Parathyroid adenoma (tissue), 2 donors: ENCODE data around the gene EEF1A1.
"Not testable (repeated sequence)": the region's sequence is repeated elsewhere in the genome, so short reads cannot be mapped to it uniquely, and the experiment has no call there.

Experiments
- H2AFZ ChIP-seq: fragments of 300-600 bp; sonication (generic); one replicate; pipeline ENCODE4 v1.7.0; 2017; ENCODE audit warnings: antibody characterized with exemption, mild to moderate bottlenecking
- H3K27ac ChIP-seq: fragments of 300-600 bp; sonication (generic); one replicate; pipeline ENCODE4 v1.7.0; 2017
- H3K27me3 ChIP-seq: fragments of 300-600 bp; sonication (generic); one replicate; pipeline ENCODE4 v1.7.0; 2017; ENCODE audit warnings: low read length; ENCODE audit not compliant: control insufficient read depth, insufficient read depth
- H3K36me3 ChIP-seq: fragments of 300-600 bp; sonication (generic); one replicate; pipeline ENCODE4 v1.7.0; 2017; ENCODE audit warnings: low read length; ENCODE audit not compliant: control insufficient read depth, insufficient read depth
- H3K4me1 ChIP-seq: fragments of 300-600 bp; sonication (generic); one replicate; pipeline ENCODE4 v1.7.0; 2017; ENCODE audit warnings: control low read depth
- H3K4me2 ChIP-seq: fragments of 300-600 bp; sonication (generic); one replicate; pipeline ENCODE4 v1.7.0; 2017; ENCODE audit warnings: low read length
- H3K4me3 ChIP-seq: fragments of 300-600 bp; sonication (generic); one replicate; pipeline ENCODE4 v1.7.0; 2017; ENCODE audit warnings: low read depth, low read length
- H3K79me2 ChIP-seq: fragments of 300-600 bp; sonication (generic); one replicate; pipeline ENCODE4 v1.7.0; 2017; ENCODE audit warnings: control low read depth
- H3K9ac ChIP-seq: fragments of 300-600 bp; sonication (generic); one replicate; pipeline ENCODE4 v1.7.0; 2017; ENCODE audit warnings: mild to moderate bottlenecking
- H3K9me3 ChIP-seq: fragments of 300-600 bp; sonication (generic); one replicate; pipeline ENCODE4 v1.7.0; 2017; ENCODE audit warnings: low read length; ENCODE audit not compliant: control insufficient read depth
- CTCF ChIP-seq: fragments of 300-600 bp; sonication (generic); IDR thresholded peaks from one replicate; pipeline ENCODE4 v1.7.0; 2017; ENCODE audit warnings: antibody characterized with exemption, mild to moderate bottlenecking
- donor health status: primary hyperparathyroidism.

The EEF1A1 gene

GRCh38 chr6:73558624-73559398, 38.0 kb upstream of the EEF1A1 start:
- Histone ChIP-seq H2AFZ (peak overlapping the region; percentile 52), H3K9me3 (no peaks in the 10 kb centered on the region), H3K4me1 (peaks cover 15% of the 10 kb centered on the region), H3K79me2 (no peaks in the 10 kb centered on the region), H3K4me2 (no peak overlapping the region), H3K27me3 (no peaks in the 10 kb centered on the region), H3K4me3 (no peak overlapping the region), H3K27ac (no peak overlapping the region), H3K36me3 (no peaks in the 10 kb centered on the region), H3K9ac (no peak overlapping the region)
- TF ChIP-seq CTCF: no peak

GRCh38 chr6:73556836-73557235, 36.0 kb upstream of the EEF1A1 start:
- TF ChIP-seq CTCF: no peak
- Histone ChIP-seq H3K9ac (no peak overlapping the region), H3K4me2 (no peak overlapping the region), H3K4me1 (peaks cover 15% of the 10 kb centered on the region), H2AFZ (peak overlapping the region; percentile 60), H3K79me2 (no peaks in the 10 kb centered on the region), H3K27me3 (no peaks in the 10 kb centered on the region), H3K9me3 (no peaks in the 10 kb centered on the region), H3K36me3 (no peaks in the 10 kb centered on the region), H3K27ac (no peak overlapping the region), H3K4me3 (no peak overlapping the region)

- not testable (repeated sequence) for H3K79me2 ChIP-seq, H3K9me3 ChIP-seq, H3K27ac ChIP-seq, H2AFZ ChIP-seq, H3K4me2 ChIP-seq, H3K9ac ChIP-seq, H3K4me3 ChIP-seq, H3K27me3 ChIP-seq, H3K36me3 ChIP-seq
- H3K4me1 ChIP-seq: peaks cover 11% of the 10 kb centered on the region
These were observed 34.6 kb upstream of the EEF1A1 start for GRCh38 chr6:73555380-73555949.

- not testable (repeated sequence) for H3K4me1 ChIP-seq, H3K4me2 ChIP-seq, H3K4me3 ChIP-seq, H2AFZ ChIP-seq, H3K27ac ChIP-seq, H3K9me3 ChIP-seq, H3K36me3 ChIP-seq, H3K79me2 ChIP-seq, H3K9ac ChIP-seq, H3K27me3 ChIP-seq
These were observed 30.3 kb upstream of the EEF1A1 start for GRCh38 chr6:73551115-73551514.

GRCh38 chr6:73548458-73549446, 27.9 kb upstream of the EEF1A1 start:
- H3K27ac ChIP-seq: no peak overlapping the region
- TF ChIP-seq CTCF: no peak
- H3K27me3 ChIP-seq: no peaks in the 10 kb centered on the region

More at GRCh38 chr6:73548458-73549446, 27.9 kb upstream of the EEF1A1 start:
- H3K4me1 ChIP-seq: no peaks in the 10 kb centered on the region
- H3K4me2 ChIP-seq: no peak overlapping the region
- H3K9me3 ChIP-seq: no peaks in the 10 kb centered on the region
- H3K79me2 ChIP-seq: no peaks in the 10 kb centered on the region
- H3K4me3 ChIP-seq: no peak overlapping the region
- H3K9ac ChIP-seq: no peak overlapping the region
- no peak overlapping the region for H2AFZ ChIP-seq
- no peaks in the 10 kb centered on the region for H3K36me3 ChIP-seq
